Loucy (cell line): Measurements from ENCODE around the gene THYN1.

Source experiments
- H2AFZ ChIP-seq: fragments of 200-600 bp; sonication (generic); 2 replicates; pipeline ENCODE4 v1.6.0; 2016; ENCODE audit warnings: antibody characterized with exemption, mild to moderate bottlenecking, low read length, moderate library complexity
- H3F3A ChIP-seq: fragments of 200-600 bp; 2 replicates; pipeline ENCODE4 v1.6.0; 2016; ENCODE audit warnings: antibody characterized with exemption, low read depth, mild to moderate bottlenecking
- H3K27me3 ChIP-seq: fragments of 200-600 bp; sonication (generic); 2 replicates; pipeline ENCODE4 v1.6.1; 2014; ENCODE audit warnings: low read length, mild to moderate bottlenecking; ENCODE audit not compliant: insufficient read depth, poor library complexity, severe bottlenecking
- H3K36me3 ChIP-seq: fragments of 200-600 bp; sonication (generic); 2 replicates; pipeline ENCODE4 v1.6.1; 2016; ENCODE audit warnings: low read length; ENCODE audit not compliant: insufficient read depth
- H3K4me1 ChIP-seq: fragments of 200-600 bp; sonication (generic); 2 replicates; pipeline ENCODE4 v1.5.1; 2014; ENCODE audit warnings: low read length, mild to moderate bottlenecking; ENCODE audit not compliant: insufficient read depth, poor library complexity, severe bottlenecking
- H3K4me2 ChIP-seq: fragments of 200-600 bp; sonication (generic); 2 replicates; pipeline ENCODE4 v1.6.0; 2014; ENCODE audit warnings: antibody characterized with exemption, low read length, low read depth, mild to moderate bottlenecking; ENCODE audit not compliant: poor library complexity, severe bottlenecking
- H3K4me3 ChIP-seq: fragments of 200-600 bp; sonication (generic); 2 replicates; pipeline ENCODE4 v1.5.1; 2014; ENCODE audit warnings: low read length, mild to moderate bottlenecking, mixed read lengths; ENCODE audit not compliant: poor library complexity, severe bottlenecking
- H3K79me2 ChIP-seq: fragments of 200-600 bp; sonication (generic); 2 replicates; pipeline ENCODE4 v1.6.1; 2014; ENCODE audit warnings: low read length; ENCODE audit not compliant: insufficient read depth
- H3K9ac ChIP-seq: fragments of 200-600 bp; sonication (generic); 2 replicates; pipeline ENCODE4 v1.6.0; 2014; ENCODE audit warnings: mild to moderate bottlenecking, low read depth, low read length, moderate library complexity; ENCODE audit not compliant: poor library complexity, severe bottlenecking
- H3K9me2 ChIP-seq: fragments of 200-600 bp; sonication (generic); replicated peaks from 2 replicates; pipeline ENCODE4 v1.6.1; 2016; ENCODE audit warnings: low read depth, low read length, mixed read lengths
- H3K9me3 ChIP-seq: fragments of 200-600 bp; sonication (generic); 2 replicates; pipeline ENCODE4 v1.6.1; 2014; ENCODE audit warnings: mild to moderate bottlenecking, antibody characterized with exemption, low read length, low read depth; ENCODE audit not compliant: insufficient read depth
- H4K20me1 ChIP-seq: fragments of 200-600 bp; sonication (generic); 2 replicates; pipeline ENCODE4 v1.6.0; 2014; ENCODE audit warnings: antibody characterized with exemption, low read length, mild to moderate bottlenecking; ENCODE audit not compliant: insufficient read depth, poor library complexity, severe bottlenecking
- CTCF ChIP-seq: fragments of 200-600 bp; sonication (generic); conservative IDR thresholded peaks from 2 replicates; pipeline ENCODE4 v1.5.1; 2014; ENCODE audit warnings: mild to moderate bottlenecking, antibody characterized with exemption, low read length
- EZH2phosphoT487 ChIP-seq: fragments of 200-600 bp; IDR thresholded peaks from 2 replicates; pipeline ENCODE4 v1.6.1; 2018; ENCODE audit warnings: antibody characterized with exemption, mild to moderate bottlenecking, moderate library complexity, borderline replicate concordance

THYN1 gene

DNA sequence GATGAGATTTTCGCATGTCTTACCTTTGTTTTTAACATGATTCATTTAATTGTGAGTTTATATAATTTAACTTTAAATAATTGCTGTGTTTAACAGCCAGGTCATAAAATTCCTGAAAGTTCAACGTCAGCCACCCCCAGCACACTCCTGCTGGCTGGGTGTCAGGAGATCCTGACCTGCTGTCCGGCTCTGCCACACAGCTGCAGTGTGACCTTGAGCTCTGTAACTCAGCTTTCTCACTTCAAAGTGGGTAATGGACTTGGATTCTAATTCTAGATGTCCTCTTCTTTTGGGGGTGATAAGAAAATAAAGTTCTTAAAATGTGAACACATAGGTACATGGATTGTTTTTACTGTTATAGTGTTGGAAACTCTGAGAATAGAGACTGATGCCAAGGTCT lies 17.8 kb downstream of the THYN1 start:
- H3K79me2 ChIP-seq: peaks cover 28% of the 10 kb centered on the region

GRCh38 chr11:134233729-134234179 lies 19.4 kb downstream of the THYN1 start:
- Histone ChIP-seq H3K9ac (no peak overlapping the region), H3K36me3 (peaks cover 15% of the 10 kb centered on the region; the same call in 1 of the 2 replicates), H3K4me1 (peaks cover 46% of the 10 kb centered on the region), H3K9me3 (no peaks in the 10 kb centered on the region), H4K20me1 (peaks cover 19% of the 10 kb centered on the region), H3K79me2 (peaks cover 44% of the 10 kb centered on the region), H3F3A (no peaks in the 10 kb centered on the region), H3K4me2 (no peak overlapping the region), H3K4me3 (no peak overlapping the region), H3K9me2 (no peaks in the 10 kb centered on the region), H3K27me3 (no peaks in the 10 kb centered on the region), H2AFZ (no peak overlapping the region)
- TF ChIP-seq CTCF (no peak), EZH2phosphoT487 (no peak)

More for the DNA sequence above, 17.8 kb downstream of the THYN1 start:
- no peaks in the 10 kb centered on the region for H3K27me3 ChIP-seq
- H3K4me2 ChIP-seq: no peak overlapping the region
- no peak overlapping the region for H3K9ac ChIP-seq
- no peaks in the 10 kb centered on the region for H3F3A ChIP-seq
- H3K4me3 ChIP-seq: no peak overlapping the region
- peaks cover 9% of the 10 kb centered on the region for H4K20me1 ChIP-seq
- H2AFZ ChIP-seq: no peak overlapping the region
- H3K9me2 ChIP-seq: no peaks in the 10 kb centered on the region
- no peak for TF ChIP-seq CTCF
- no peak for TF ChIP-seq EZH2phosphoT487
- peaks cover 29% of the 10 kb centered on the region for H3K4me1 ChIP-seq
- H3K9me3 ChIP-seq: no peaks in the 10 kb centered on the region
- H3K36me3 ChIP-seq: peaks cover 29% of the 10 kb centered on the region; the same call in 1 of the 2 replicates

GRCh38 chr11:134231958-134232659 lies 21.0 kb downstream of the THYN1 start:
- Histone ChIP-seq H2AFZ (no peak overlapping the region), H3K79me2 (peaks cover 53% of the 10 kb centered on the region), H3K36me3 (peaks cover 15% of the 10 kb centered on the region; the same call in 1 of the 2 replicates), H3K27me3 (no peaks in the 10 kb centered on the region), H3K4me2 (peak overlapping the region; percentile 41), H3K4me1 (peaks cover 55% of the 10 kb centered on the region), H4K20me1 (peaks cover 20% of the 10 kb centered on the region), H3F3A (no peaks in the 10 kb centered on the region), H3K4me3 (no peak overlapping the region), H3K9ac (no peak overlapping the region), H3K9me2 (no peaks in the 10 kb centered on the region), H3K9me3 (no peaks in the 10 kb centered on the region)
- TF ChIP-seq EZH2phosphoT487 (no peak), CTCF (no peak)
